DND-41 (cell line): Measurements from ENCODE around the gene USF2.

ENCODE experiments used
- ATAC-seq: fragments of 200-7000 bp; cut with Tn5 transposase; 3 replicates; pipeline ENCODE4 v1.9.1; 2021; ENCODE audit warnings: low read depth; ENCODE audit not compliant: insufficient read depth
- DNase-seq: peaks from one replicate; pipeline ENCODE4 v3.0.0-alpha.2; 2020
- H2AFZ ChIP-seq: 2 replicates; pipeline ENCODE4 v1.6.0; 2012; ENCODE audit warnings: low read depth, low read length
- H3K27ac ChIP-seq: 2 replicates; pipeline ENCODE4 v1.5.1; 2012; ENCODE audit warnings: low read length, inconsistent platforms
- H3K27me3 ChIP-seq: fragments of 200-600 bp; sonication (generic); 2 replicates; pipeline ENCODE4 v1.6.0; 2012; ENCODE audit warnings: low read length, mild to moderate bottlenecking, inconsistent platforms; ENCODE audit not compliant: insufficient read depth, poor library complexity
- H3K36me3 ChIP-seq: 2 replicates; pipeline ENCODE4 v1.5.1; 2012; ENCODE audit warnings: low read length, inconsistent platforms; ENCODE audit not compliant: insufficient read depth
- H3K4me1 ChIP-seq: 2 replicates; pipeline ENCODE4 v1.5.1; 2012; ENCODE audit warnings: mild to moderate bottlenecking, low read length; ENCODE audit not compliant: insufficient read depth
- H3K4me2 ChIP-seq: 2 replicates; pipeline ENCODE4 v1.6.0; 2012; ENCODE audit warnings: mild to moderate bottlenecking, moderate library complexity, low read length, inconsistent platforms; ENCODE audit not compliant: insufficient read depth
- H3K4me3 ChIP-seq, 2 experiments: fragments of 200-600 bp in 1 of 2; shearing (Covaris generic) in 1 of 2; 2 replicates each; pipeline ENCODE4 v1.5.1; 2012 to 2016; ENCODE audit warnings: inconsistent platforms in 2 of 2, low read length in 2 of 2, mild to moderate bottlenecking in 2 of 2, low read depth in 1 of 2, moderate library complexity in 1 of 2
- H3K79me2 ChIP-seq: 2 replicates; pipeline ENCODE4 v1.6.0; 2012; ENCODE audit warnings: low read length, inconsistent platforms; ENCODE audit not compliant: insufficient read depth
- H3K9ac ChIP-seq: 2 replicates; pipeline ENCODE4 v1.6.0; 2012; ENCODE audit warnings: low read depth, mild to moderate bottlenecking, inconsistent platforms, low read length, moderate library complexity
- H3K9me3 ChIP-seq: 2 replicates; pipeline ENCODE4 v1.5.1; 2012; ENCODE audit warnings: low read length, moderate library complexity, mild to moderate bottlenecking, inconsistent platforms; ENCODE audit not compliant: insufficient read depth, severe bottlenecking
- H4K20me1 ChIP-seq: 2 replicates; pipeline ENCODE4 v1.6.0; 2012; ENCODE audit warnings: low read length; ENCODE audit not compliant: insufficient read depth
- EZH2 ChIP-seq: IDR thresholded peaks from 3 replicates; pipeline ENCODE4 v1.6.1; 2012; ENCODE audit warnings: borderline replicate concordance, low read depth, mild to moderate bottlenecking, moderate library complexity, low read length, inconsistent platforms; ENCODE audit not compliant: severe bottlenecking
- TF ChIP-seq, protein P1 (sequence below): IDR thresholded peaks from 2 replicates; pipeline ENCODE4 v1.5.1; 2012; ENCODE audit warnings: borderline replicate concordance, low read length, moderate library complexity, mild to moderate bottlenecking; ENCODE audit not compliant: poor library complexity, severe bottlenecking; ENCODE audit errors: extremely low read depth

The USF2 gene

DNA sequence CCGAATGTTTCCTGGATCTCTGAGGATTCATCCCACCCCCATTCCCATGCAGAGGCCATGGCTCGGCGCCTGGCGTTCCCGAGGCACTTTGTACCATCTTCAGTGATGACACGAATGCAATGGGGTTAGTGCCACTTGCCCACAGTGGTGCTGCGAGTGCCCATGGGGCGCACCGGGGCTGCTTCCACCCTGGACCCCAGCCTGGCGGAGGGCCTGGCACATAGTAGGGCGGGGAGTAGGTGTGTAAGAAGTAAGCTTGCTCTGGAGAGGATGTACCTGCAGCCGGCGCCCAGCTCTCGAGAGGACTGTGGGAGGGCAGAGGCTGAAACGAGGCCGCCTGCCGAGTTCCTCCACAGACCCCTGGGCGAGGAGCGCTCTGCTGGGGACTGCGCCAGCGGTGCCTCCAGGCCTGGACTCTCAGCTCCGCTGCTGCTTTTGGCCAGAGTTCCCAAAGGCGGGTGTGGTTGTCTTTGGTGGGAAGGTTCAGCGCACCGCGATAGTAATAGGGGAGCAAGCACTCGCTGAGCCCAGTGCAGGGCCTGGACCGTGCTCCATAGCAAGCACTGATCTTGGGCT is 8.0 kb downstream of the USF2 start:
- Histone ChIP-seq H3K4me1 (no peaks in the 10 kb centered on the region), H3K9me3 (no peaks in the 10 kb centered on the region), H3K27ac (no peak overlapping the region), H3K4me2 (no peak overlapping the region), H3K27me3 (no peaks in the 10 kb centered on the region), H4K20me1 (peaks cover 40% of the 10 kb centered on the region), H3K79me2 (peaks cover 3% of the 10 kb centered on the region), H3K4me3 (no peak overlapping the region), H3K9ac (no peak overlapping the region), H2AFZ (no peak overlapping the region), H3K36me3 (peaks cover 74% of the 10 kb centered on the region)
- TF ChIP-seq, protein P1, sequence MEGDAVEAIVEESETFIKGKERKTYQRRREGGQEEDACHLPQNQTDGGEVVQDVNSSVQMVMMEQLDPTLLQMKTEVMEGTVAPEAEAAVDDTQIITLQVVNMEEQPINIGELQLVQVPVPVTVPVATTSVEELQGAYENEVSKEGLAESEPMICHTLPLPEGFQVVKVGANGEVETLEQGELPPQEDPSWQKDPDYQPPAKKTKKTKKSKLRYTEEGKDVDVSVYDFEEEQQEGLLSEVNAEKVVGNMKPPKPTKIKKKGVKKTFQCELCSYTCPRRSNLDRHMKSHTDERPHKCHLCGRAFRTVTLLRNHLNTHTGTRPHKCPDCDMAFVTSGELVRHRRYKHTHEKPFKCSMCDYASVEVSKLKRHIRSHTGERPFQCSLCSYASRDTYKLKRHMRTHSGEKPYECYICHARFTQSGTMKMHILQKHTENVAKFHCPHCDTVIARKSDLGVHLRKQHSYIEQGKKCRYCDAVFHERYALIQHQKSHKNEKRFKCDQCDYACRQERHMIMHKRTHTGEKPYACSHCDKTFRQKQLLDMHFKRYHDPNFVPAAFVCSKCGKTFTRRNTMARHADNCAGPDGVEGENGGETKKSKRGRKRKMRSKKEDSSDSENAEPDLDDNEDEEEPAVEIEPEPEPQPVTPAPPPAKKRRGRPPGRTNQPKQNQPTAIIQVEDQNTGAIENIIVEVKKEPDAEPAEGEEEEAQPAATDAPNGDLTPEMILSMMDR: no peak
- TF ChIP-seq EZH2: no peak
- DNase-seq (no peak), ATAC-seq (no peak)

DNA sequence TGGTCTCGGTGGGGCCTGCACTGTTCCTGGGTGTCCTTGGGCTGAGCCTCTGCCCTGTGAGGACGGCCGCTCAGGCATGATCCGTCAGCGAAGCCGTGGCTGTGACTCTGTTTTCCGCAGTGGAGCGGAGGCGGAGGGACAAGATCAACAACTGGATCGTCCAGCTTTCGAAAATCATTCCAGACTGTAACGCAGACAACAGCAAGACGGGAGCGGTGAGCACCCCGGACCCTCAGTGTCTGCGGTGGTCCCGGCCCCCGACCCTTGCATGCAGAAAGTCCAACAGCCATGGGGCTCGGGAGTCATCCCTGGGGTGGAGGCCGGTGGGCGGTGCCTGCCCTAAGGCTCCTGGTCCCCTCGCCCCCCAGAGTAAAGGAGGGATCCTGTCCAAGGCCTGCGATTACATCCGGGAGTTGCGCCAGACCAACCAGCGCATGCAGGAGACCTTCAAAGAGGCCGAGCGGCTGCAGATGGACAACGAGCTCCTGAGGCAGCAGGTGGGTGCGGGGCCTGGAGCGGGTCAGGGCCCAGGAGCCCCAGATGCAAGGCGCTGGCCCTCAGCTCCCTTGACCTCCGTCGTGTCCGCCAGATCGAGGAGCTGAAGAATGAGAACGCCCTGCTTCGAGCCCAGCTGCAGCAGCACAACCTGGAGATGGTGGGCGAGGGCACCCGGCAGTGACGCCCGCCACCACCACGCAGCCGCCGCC is 10.0 kb downstream of the USF2 start:
- Histone ChIP-seq H3K4me2 (no peak overlapping the region), H3K36me3 (peaks cover 56% of the 10 kb centered on the region), H3K79me2 (peaks cover 2% of the 10 kb centered on the region; the same call in 1 of the 2 replicates), H4K20me1 (peaks cover 32% of the 10 kb centered on the region), H3K27ac (no peak overlapping the region), H3K9ac (no peak overlapping the region), H3K27me3 (no peaks in the 10 kb centered on the region), H3K9me3 (no peaks in the 10 kb centered on the region), H3K4me1 (no peaks in the 10 kb centered on the region), H2AFZ (no peak overlapping the region), H3K4me3 (no peak overlapping the region)
- ATAC-seq: no peak
- DNase-seq: no peak
- TF ChIP-seq, protein P1: no peak
- no peak for TF ChIP-seq EZH2

DNA sequence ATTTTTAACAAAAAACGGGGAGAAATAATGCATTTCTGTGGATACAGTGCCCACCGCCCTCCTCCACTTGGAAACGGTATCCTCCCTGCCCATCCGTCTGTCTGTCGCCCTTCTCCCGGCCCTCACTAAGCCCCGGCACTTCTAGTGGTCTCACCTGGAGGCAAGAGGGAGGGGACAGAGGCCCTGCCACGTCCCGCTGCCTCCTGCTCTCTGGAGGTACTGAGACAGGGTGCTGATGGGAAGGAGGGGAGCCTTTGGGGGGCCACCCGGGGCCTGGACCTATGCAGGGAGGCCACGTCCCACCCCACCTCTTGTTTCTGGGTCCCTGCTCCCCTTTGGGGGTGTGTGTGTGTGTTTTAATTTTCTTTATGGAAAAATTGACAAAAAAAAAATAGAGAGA is 10.6 kb downstream of the USF2 start:
- no peak overlapping the region for H3K27ac ChIP-seq

More for the DNA sequence above, 10.6 kb downstream of the USF2 start:
- H3K4me1 ChIP-seq: no peaks in the 10 kb centered on the region
- no peaks in the 10 kb centered on the region for H3K9me3 ChIP-seq
- H3K4me2 ChIP-seq: no peak overlapping the region
- DNase-seq (no peak), ATAC-seq (no peak)
- H3K9ac ChIP-seq: no peak overlapping the region
- no peak overlapping the region for H3K4me3 ChIP-seq
- 0 out of 2 replicates have a peak, but pooled peaks cover 2% of the 10 kb centered on the region for H3K79me2 ChIP-seq
- peaks cover 49% of the 10 kb centered on the region for H3K36me3 ChIP-seq
- no peak overlapping the region for H2AFZ ChIP-seq
- TF ChIP-seq, protein P1: no peak
- no peak for TF ChIP-seq EZH2
- H4K20me1 ChIP-seq: peaks cover 32% of the 10 kb centered on the region
- no peaks in the 10 kb centered on the region for H3K27me3 ChIP-seq
